PC-3 (cell line): Measurements from ENCODE around the gene C11orf21.

Source experiments
- CTCF ChIP-seq: fragments of 300-600 bp; sonication (generic); conservative IDR thresholded peaks from 2 replicates; pipeline ENCODE4 v1.5.1; 2017; ENCODE audit warnings: antibody characterized with exemption, low read depth, mild to moderate bottlenecking, low read length
- EZH2 ChIP-seq: fragments of 300-600 bp; sonication (generic); IDR thresholded peaks from one replicate; pipeline ENCODE4 v1.6.1; 2017; ENCODE audit warnings: antibody characterized with exemption, mild to moderate bottlenecking, low read length; ENCODE audit not compliant: unreplicated experiment
- EZH2phosphoT487 ChIP-seq: fragments of 300-600 bp; sonication (generic); IDR thresholded peaks from 2 replicates; pipeline ENCODE4 v1.6.1; 2018; ENCODE audit warnings: mild to moderate bottlenecking, antibody characterized with exemption, low read length, borderline replicate concordance

DNA sequence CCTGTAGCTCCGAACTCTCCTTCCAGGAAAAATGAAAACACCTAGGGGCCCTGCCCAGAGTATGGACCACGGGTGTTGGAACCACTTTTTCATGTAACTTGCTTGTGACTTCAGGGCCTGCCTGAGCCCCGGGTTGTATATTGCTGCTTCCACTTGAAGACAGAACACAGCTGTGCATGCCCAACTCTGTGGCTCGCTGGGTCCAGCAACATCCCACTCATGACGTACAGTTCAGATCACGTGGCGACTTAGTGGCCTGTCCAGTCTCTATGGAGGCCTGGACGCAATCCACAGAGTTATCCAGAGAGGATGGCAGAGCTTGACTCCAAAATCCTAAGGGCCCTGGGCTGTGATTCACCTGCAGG lies 6.8 kb downstream of the C11orf21 start:
- TF ChIP-seq CTCF (no peak), EZH2 (no peak), EZH2phosphoT487 (no peak)
